Measurements from ENCODE around the gene BSDC1.

Gene BSDC1

DNA sequence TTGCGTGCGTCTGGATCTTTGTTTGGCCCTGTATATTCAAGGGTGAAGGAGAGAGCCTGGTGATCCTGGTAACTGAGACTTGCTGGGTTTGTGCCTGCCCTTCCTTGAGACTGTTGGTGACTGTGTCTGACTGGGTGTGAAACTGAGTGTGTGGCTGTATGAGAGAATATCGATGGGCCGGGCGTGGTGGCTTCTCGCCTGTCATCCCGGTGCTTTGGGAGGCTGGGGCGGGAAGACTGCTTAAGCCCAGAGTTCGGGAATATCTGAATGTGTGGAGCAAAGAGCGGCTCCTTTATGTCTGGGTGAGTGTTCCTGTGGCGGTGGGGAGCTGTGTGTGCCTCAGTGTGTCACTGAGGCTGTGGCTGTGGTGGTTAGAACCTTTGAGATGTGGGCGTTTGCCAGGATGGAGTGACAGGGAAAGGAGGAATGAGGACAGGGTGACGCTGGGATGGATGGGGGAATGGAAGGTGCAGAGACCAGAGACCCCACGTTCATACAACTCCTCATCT is 55.5 kb downstream of the BSDC1 start:
- TF ChIP-seq, protein P1, sequence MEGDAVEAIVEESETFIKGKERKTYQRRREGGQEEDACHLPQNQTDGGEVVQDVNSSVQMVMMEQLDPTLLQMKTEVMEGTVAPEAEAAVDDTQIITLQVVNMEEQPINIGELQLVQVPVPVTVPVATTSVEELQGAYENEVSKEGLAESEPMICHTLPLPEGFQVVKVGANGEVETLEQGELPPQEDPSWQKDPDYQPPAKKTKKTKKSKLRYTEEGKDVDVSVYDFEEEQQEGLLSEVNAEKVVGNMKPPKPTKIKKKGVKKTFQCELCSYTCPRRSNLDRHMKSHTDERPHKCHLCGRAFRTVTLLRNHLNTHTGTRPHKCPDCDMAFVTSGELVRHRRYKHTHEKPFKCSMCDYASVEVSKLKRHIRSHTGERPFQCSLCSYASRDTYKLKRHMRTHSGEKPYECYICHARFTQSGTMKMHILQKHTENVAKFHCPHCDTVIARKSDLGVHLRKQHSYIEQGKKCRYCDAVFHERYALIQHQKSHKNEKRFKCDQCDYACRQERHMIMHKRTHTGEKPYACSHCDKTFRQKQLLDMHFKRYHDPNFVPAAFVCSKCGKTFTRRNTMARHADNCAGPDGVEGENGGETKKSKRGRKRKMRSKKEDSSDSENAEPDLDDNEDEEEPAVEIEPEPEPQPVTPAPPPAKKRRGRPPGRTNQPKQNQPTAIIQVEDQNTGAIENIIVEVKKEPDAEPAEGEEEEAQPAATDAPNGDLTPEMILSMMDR (IDR thresholded peaks at IDR 0.05; ENCODE audit: extremely low read depth, missing control alignments): no peak
- DNase-seq (ENCODE audit: low spot score): no peak

DNA sequence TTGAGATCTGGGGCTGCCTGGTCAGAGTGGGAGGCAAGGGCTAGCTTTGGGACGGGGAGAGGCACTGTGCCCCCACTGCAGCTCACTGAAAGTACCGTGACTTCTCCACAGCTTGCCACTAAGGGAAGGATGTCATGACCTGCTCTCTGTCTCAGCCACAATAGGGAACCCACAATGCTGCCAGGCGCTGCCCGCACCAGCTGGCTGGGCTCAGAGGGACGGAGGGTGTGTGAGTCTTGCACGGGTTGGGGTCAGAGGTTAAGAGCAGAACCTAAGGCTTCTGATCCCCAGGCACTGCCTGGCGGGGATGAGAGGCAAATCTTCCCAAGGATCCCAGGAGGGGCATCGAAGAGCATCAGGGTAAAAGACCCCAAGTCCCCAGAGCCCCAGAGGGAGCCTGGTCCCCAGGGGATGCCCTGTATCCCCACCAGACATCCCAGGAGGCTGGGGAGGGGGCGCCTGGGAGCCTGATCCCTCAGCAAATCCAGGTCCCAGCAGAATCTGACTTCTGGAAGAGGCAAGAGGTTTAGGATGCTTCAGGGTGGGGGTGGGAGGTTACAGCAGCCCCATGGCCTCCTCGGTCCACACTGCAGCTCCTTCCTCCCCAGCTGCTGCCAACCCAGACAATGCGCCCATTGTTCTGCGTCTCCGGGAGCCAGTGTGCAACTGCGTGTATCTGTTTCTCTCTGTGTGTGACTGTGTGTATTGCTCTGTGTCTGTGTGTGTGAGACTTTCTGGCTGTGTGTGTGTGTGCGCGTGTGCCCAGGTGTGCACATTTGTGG is 56.2 kb downstream of the BSDC1 start:
- no peak for DNase-seq (ENCODE audit: low spot score)

DNA sequence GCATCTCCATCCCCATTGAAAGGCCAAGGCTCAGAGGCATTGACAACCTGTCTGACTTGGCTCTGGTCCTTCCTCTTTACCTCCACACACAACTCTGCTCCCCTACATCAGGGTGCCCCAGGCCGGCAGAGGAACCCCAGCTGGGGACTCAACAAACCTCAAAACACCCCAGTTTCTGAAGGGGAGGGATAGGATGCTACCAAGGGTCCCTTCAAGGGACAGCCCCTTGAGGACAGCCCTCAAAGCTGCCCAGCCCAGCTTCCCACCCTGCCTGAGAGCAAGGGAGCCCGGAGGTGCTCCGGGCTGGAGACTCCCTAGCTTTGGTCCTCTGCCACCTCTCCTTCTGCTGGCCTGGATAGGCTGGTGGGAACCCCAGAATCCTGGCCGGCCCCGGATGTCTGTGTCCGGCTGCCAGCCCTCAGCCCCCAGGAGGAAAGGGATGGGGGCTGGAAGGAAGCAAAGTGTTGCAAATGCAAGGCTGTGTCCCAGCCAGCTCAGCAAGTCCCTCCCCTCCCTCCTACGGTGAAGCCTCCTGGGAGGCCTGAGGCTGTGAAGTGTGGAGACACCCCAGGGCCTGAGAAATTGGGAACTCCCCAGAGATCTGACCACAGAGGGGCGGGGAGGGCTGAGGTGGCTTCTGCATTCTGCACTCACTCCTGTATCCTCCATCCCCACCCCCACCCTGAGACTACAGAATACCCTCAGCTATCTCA is 57.1 kb downstream of the BSDC1 start:
- DNase-seq (ENCODE audit: low spot score): peak; percentile 85
- TF ChIP-seq, protein P1 (IDR thresholded peaks at IDR 0.05; ENCODE audit: extremely low read depth, missing control alignments): no peak

More for the DNA sequence above, 56.2 kb downstream of the BSDC1 start:
- TF ChIP-seq, protein P1 (IDR thresholded peaks at IDR 0.05; ENCODE audit: extremely low read depth, missing control alignments): no peak

DNA sequence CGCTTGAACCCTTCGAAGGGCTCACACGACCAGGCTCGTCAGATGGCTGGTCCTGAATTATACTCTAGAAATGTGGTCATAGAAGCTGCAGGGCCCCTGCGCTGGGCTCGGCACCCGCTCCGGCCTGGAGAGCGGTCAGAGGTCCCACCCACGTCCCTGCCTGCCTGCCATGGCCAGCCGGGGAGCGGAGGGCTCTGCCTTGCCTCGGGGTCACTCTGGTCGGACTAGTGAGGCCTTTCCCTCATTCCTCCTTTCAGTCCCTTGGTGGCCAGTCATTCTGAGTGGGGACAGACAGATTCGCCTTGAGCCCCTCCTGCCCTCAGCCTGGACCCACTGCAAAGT is 57.7 kb downstream of the BSDC1 start:
- no peak for DNase-seq (ENCODE audit: low spot score)
- TF ChIP-seq, protein P1 (IDR thresholded peaks at IDR 0.05; ENCODE audit: extremely low read depth, missing control alignments): no peak

DNA sequence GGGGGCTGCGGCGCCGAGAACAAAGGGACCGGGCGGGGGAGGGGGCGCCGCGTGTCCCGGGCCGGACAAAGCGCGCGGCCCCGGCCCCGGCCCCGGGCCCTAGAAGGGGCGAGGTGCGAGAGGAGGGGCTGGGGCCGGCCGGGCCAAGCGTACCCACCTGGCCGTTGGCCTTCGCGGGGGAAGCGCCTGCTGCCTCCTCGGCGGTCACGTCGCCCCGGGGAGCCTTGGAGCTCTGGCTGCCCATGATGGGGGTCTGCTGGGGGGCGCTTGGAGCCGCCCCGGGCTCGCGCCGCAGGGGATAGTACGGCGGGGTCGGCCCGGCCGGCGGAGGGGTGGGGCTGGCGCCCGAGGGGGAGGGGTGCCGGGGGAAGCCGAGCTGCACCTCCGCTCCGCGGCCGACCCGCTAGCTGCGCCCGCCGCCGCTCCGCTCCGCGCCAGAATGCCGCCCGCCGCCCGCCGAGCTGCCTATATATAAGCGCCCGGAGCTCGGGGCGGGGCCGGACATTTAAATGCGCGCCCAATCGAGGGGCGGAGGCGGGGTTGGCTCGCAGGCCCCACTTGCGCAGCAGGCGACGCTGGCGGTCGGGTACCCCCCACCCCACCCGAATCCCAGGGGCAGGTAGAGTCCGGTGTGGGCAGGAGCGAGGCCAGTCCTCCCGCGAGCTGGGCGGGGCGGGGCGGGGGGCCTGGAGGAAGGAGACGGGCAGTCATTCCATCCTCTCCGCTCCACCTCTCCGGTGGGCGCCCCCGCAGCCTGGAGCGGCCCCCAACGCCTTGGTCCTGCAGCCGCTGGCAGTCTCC is 58.3 kb downstream of the BSDC1 start, which contains the start of gene MARCKSL1:
MARCKSL1 (minus strand) TSS at position 444 of the 801 bp plus-strand sequence; CDS start at position 244, 200 bp downstream.
- peak; percentile 90 for DNase-seq (ENCODE audit: low spot score)
- TF ChIP-seq, protein P1 (IDR thresholded peaks at IDR 0.05; ENCODE audit: extremely low read depth, missing control alignments): no peak

DNA sequence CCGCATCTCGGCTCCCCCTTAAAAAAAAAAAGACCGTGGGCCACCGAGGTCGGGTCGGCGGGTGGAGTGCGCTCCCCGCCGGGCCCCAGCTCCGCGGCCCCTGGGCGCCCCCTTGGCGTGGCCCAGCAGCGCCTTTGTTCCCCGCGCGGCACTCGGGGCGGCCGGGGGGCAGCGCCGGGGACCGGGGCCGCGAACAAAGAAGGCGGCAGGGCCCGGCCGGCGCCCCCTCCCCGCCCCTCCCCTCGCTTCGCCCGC is 58.8 kb downstream of the BSDC1 start:
- TF ChIP-seq, protein P1 (IDR thresholded peaks at IDR 0.05; ENCODE audit: extremely low read depth, missing control alignments): no peak
- DNase-seq (ENCODE audit: low spot score): peak; percentile 52

Data from GM20000 (cell line).